ENCODE measurements around the gene FZD7. TPM values are rescaled to one million over a fixed set of nuclear protein-coding genes. Genes with fewer than 3 reads are reported as not detected.

The FZD7 gene
- total and polyA plus RNA-seq, 10 of the 15 experiments (the other 5 are each of a cell fraction or from before 2014, with no cell fraction given), result 0.24 to 2.4 (median 0.75) TPM

DNA sequence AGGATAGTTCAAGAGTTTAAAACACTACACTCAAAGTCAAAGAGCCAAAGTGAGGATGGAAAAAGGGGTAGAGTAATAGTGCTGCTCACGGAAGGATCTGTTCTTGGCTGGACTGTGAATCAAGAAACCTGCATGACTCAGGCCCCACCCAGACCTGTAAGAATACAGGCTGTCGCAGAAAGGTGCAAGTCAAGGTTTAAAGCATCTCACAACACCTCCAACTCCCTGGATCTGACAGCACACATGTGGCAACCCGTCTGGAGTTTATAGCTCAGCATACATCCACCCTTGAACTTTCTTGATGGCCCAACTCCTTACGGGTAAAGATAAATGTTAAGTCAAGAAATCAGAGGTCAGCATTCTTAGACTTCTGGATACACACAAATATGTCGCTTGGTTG lies 45.7 kb downstream of the FZD7 start:
- ChIA-PET CTCF (interaction anchor here (0.8 to 1.6 kb wide), 3 partner anchors 31 to 134 kb away, joined by 3 to 5 read pairs (median 3); no protein-coding TSS in a partner anchor), POLR2A (no interaction called here), RAD21 (ENCODE audit: unreplicated experiment) (no interaction called here), SMC1A (ENCODE audit: uncharacterized antibody, unreplicated experiment) (no interaction called here)
- DNase-seq (ENCODE audit: low read depth, low spot score), result no peak
- no peak for TF ChIP-seq JUND (IDR thresholded peaks at IDR 0.05; ENCODE audit: low read depth, low read length)
- TF ChIP-seq HCFC1 (IDR thresholded peaks at IDR 0.05; ENCODE audit: low read length), result no peak
- no peak for TF ChIP-seq LARP7 (IDR thresholded peaks at IDR 0.05)
- TF ChIP-seq, protein P1, sequence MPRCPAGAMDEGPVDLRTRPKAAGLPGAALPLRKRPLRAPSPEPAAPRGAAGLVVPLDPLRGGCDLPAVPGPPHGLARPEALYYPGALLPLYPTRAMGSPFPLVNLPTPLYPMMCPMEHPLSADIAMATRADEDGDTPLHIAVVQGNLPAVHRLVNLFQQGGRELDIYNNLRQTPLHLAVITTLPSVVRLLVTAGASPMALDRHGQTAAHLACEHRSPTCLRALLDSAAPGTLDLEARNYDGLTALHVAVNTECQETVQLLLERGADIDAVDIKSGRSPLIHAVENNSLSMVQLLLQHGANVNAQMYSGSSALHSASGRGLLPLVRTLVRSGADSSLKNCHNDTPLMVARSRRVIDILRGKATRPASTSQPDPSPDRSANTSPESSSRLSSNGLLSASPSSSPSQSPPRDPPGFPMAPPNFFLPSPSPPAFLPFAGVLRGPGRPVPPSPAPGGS (IDR thresholded peaks at IDR 0.05; ENCODE audit: borderline replicate concordance, insufficient read depth, low read depth, low read length, poor library complexity, severe bottlenecking), result no peak
- no peak for TF ChIP-seq ZNF274 (IDR thresholded peaks at IDR 0.05; ENCODE audit: insufficient read depth, insufficient read length)
- no peak for TF ChIP-seq NR2C1 (IDR thresholded peaks at IDR 0.05)
- TF ChIP-seq, protein P2, sequence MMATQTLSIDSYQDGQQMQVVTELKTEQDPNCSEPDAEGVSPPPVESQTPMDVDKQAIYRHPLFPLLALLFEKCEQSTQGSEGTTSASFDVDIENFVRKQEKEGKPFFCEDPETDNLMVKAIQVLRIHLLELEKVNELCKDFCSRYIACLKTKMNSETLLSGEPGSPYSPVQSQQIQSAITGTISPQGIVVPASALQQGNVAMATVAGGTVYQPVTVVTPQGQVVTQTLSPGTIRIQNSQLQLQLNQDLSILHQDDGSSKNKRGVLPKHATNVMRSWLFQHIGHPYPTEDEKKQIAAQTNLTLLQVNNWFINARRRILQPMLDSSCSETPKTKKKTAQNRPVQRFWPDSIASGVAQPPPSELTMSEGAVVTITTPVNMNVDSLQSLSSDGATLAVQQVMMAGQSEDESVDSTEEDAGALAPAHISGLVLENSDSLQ (IDR thresholded peaks at IDR 0.05), result no peak
- TF ChIP-seq, protein P3, sequence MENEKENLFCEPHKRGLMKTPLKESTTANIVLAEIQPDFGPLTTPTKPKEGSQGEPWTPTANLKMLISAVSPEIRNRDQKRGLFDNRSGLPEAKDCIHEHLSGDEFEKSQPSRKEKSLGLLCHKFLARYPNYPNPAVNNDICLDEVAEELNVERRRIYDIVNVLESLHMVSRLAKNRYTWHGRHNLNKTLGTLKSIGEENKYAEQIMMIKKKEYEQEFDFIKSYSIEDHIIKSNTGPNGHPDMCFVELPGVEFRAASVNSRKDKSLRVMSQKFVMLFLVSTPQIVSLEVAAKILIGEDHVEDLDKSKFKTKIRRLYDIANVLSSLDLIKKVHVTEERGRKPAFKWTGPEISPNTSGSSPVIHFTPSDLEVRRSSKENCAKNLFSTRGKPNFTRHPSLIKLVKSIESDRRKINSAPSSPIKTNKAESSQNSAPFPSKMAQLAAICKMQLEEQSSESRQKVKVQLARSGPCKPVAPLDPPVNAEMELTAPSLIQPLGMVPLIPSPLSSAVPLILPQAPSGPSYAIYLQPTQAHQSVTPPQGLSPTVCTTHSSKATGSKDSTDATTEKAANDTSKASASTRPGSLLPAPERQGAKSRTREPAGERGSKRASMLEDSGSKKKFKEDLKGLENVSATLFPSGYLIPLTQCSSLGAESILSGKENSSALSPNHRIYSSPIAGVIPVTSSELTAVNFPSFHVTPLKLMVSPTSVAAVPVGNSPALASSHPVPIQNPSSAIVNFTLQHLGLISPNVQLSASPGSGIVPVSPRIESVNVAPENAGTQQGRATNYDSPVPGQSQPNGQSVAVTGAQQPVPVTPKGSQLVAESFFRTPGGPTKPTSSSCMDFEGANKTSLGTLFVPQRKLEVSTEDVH (IDR thresholded peaks at IDR 0.05; ENCODE audit: low read depth, partially characterized antibody), result no peak
- no peak for TF ChIP-seq FOXK2 (IDR thresholded peaks at IDR 0.05)
- TF ChIP-seq YBX1 (IDR thresholded peaks at IDR 0.05), result no peak
- no peak for TF ChIP-seq BCL11A (IDR thresholded peaks at IDR 0.05; ENCODE audit: low read depth, low read length)
- no peak for TF ChIP-seq NR2F1 (conservative IDR thresholded peaks at IDR 0.05)
- TF ChIP-seq, protein P4, sequence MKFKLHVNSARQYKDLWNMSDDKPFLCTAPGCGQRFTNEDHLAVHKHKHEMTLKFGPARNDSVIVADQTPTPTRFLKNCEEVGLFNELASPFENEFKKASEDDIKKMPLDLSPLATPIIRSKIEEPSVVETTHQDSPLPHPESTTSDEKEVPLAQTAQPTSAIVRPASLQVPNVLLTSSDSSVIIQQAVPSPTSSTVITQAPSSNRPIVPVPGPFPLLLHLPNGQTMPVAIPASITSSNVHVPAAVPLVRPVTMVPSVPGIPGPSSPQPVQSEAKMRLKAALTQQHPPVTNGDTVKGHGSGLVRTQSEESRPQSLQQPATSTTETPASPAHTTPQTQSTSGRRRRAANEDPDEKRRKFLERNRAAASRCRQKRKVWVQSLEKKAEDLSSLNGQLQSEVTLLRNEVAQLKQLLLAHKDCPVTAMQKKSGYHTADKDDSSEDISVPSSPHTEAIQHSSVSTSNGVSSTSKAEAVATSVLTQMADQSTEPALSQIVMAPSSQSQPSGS (IDR thresholded peaks at IDR 0.05; ENCODE audit: low read length), result no peak
- TF ChIP-seq, protein P5, sequence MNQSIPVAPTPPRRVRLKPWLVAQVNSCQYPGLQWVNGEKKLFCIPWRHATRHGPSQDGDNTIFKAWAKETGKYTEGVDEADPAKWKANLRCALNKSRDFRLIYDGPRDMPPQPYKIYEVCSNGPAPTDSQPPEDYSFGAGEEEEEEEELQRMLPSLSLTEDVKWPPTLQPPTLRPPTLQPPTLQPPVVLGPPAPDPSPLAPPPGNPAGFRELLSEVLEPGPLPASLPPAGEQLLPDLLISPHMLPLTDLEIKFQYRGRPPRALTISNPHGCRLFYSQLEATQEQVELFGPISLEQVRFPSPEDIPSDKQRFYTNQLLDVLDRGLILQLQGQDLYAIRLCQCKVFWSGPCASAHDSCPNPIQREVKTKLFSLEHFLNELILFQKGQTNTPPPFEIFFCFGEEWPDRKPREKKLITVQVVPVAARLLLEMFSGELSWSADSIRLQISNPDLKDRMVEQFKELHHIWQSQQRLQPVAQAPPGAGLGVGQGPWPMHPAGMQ (IDR thresholded peaks at IDR 0.05; ENCODE audit: borderline replicate concordance), result no peak
- TF ChIP-seq ZNF622 (IDR thresholded peaks at IDR 0.05), result no peak
- no peaks in the 10 kb centered on the region for H3K9me3 ChIP-seq (replicated peaks; ENCODE audit: control insufficient read depth, insufficient read depth, low read length)
- H3K27ac ChIP-seq (ENCODE audit: control insufficient read depth, insufficient read depth), result no peak overlapping the region
- ATAC-seq, result no peak
- BruUV-seq (replicated peaks), result no TSS peak
- no peaks in the 10 kb centered on the region for H4K20me1 ChIP-seq (ENCODE audit: control insufficient read depth, insufficient read depth)
- no peak overlapping the region for H3K4me3 ChIP-seq
- 44% methylated on average over 5 of the region's 5 CpGs for WGBS (ENCODE audit: insufficient coverage, insufficient replicate concordance, low lambda C conversion rate, missing lambda C conversion rate)
- H2AFZ ChIP-seq (ENCODE audit: control insufficient read depth, low read depth, low read length), result no peak overlapping the region
- no peaks in the 10 kb centered on the region for H3K4me1 ChIP-seq (ENCODE audit: control insufficient read depth, insufficient read depth, low read length)
- H3K79me2 ChIP-seq (ENCODE audit: control insufficient read depth, insufficient read depth, low read length), result no peaks in the 10 kb centered on the region
- peaks cover 0 to 2% of the 10 kb centered on the region in 2 experiments; a peak in 1 of 4 replicates for H3K27me3 ChIP-seq (replicated peaks in 1 of 2; ENCODE audit: control insufficient read depth in 2 of 2, insufficient read depth in 2 of 2, low read length in 1 of 2)
- H3K9ac ChIP-seq (ENCODE audit: control insufficient read depth, insufficient read depth, low read length), result no peak overlapping the region
- H3K4me2 ChIP-seq (ENCODE audit: control insufficient read depth, insufficient read depth), result no peak overlapping the region
- intact Hi-C loops (cut with micrococcal nuclease; ENCODE audit: unreplicated experiment) (no loop called here), in situ Hi-C loops (cut with MboI) (no loop called here)
- H3K36me3 ChIP-seq (ENCODE audit: control insufficient read depth in 2 of 2, insufficient read depth in 2 of 2, low read length in 1 of 2), result no peaks in the 10 kb centered on the region
- no peak for FAIRE-seq

All from GM12878 (cell line).